ENCODE measurements around the gene KLHDC8A.
"Not testable (repeated sequence)": the region's sequence is repeated elsewhere in the genome, so short reads cannot be mapped to it uniquely, and the experiment has no call there.

KLHDC8A gene, protein sequence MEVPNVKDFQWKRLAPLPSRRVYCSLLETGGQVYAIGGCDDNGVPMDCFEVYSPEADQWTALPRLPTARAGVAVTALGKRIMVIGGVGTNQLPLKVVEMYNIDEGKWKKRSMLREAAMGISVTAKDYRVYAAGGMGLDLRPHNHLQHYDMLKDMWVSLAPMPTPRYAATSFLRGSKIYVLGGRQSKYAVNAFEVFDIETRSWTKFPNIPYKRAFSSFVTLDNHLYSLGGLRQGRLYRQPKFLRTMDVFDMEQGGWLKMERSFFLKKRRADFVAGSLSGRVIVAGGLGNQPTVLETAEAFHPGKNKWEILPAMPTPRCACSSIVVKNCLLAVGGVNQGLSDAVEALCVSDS

DNA sequence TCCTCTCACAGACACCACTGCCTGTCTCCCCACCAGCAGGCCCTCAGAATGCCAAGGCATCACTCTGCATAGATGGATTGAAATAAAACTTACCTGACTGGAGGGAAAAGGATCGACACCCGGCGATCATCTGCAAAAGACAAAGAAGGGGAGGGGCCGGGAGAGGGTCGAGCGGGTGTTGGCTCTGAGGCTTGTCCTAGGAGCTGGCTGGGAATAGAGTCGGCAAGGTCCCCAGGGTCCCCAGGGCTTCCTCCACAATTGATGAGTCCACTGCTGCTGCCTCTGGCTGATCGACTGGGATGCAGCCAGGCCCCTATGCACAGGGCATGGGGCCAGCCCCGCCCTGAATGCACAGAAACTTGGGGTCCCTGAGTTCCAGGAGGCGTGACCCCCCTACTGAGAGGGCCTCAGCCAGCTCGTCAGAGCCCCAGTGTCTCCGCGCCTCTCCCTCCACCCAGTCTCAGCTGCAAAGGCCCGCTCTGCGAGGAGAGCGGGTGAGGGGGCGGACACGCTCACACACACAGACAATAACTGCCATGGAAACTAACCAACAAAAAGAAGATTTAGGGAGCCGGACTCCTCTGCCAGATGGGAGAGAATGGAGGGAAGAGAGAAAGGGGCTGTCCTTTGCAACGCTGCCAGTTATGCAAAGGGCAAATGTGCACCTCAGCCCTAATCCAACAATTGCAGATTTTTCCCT lies at the start of gene KLHDC8A:
Gene KLHDC8A (minus strand): TSS at position 483 of the 700 bp plus-strand sequence. CDS start 13,318 bp downstream, outside the sequence.
- no peak for DNase-seq (ENCODE audit: low spot score)

- DNase-seq (ENCODE audit: low spot score) = not testable (repeated sequence)
Observed at GRCh38 chr1:205406252-205406651, 49.5 kb upstream of the KLHDC8A start.

DNA sequence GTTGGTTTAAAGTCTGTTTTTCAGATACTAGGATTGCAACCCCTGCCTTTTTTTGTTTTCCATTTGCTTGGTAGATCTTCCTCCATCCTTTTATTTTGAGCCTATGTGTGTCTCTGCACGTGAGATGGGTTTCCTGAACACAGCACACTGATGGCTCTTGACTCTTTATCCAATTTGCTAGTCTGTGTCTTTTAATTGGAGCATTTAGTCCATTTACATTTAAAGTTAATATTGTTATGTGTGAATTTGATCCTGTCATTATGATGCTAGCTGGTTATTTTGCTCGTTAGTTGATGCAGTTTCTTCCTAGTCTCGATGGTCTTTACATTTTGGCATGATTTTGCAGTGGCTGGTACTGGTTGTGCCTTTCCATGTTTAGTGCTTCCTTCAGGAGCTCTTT lies 47.8 kb upstream of the KLHDC8A start:
- not testable (repeated sequence) for DNase-seq (ENCODE audit: low spot score)

DNA sequence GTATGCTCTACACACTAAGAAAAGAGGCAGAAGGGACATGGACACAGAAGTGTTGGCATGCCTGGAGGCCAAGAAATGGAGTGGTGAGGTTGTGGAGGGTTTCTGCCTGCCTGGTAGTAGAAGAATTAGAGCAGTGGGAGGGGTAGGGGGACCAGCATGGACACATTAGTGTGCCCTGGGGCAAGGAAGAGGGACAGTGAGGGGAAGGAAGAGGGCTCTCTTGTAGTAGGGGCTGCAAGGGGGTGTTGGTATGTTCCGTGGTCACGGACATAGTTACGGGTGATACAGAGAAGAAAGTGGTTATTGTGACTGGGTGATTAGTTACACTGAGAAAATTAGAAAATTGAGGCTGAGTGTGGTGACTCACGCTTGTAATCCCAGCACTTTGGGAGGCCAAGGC lies 41.9 kb upstream of the KLHDC8A start:
- DNase-seq (ENCODE audit: low spot score) = no peak

DNA sequence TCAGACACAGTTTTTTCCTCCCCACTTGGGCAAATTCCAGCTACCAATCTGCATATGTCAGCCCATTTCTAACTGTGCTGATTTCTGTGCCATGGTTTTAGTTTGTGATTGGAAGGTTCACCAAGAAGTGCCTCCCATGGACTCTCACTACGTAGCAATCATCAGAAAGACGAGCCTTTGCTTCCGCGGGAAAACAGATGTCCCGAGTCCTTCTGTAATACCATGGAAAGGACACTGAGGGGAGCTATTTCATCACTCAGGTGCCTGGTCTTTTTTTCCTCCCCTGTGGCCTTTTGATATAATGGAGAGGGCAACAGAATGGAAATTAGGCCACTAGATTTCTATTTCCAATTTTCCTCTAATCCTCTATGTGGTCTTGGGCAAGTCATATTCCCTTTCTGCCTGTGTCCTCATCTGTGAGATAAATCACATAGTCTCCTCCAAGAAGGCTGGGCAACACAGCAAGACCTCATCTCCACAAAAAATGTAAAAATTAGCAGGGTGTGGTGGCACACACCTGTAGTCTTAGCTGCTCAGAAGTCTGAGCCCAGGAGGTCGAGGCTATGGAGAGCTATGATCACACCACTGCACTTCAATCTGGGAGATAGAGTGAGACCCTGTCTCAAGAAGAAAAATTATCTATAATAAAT lies 40.4 kb upstream of the KLHDC8A start:
- DNase-seq (ENCODE audit: low spot score) = peak; percentile 87

- no peak for DNase-seq (ENCODE audit: low spot score)
Observed at GRCh38 chr1:205395616-205396015, 38.9 kb upstream of the KLHDC8A start.

GRCh38 chr1:205392650-205393049 lies 35.9 kb upstream of the KLHDC8A start:
- DNase-seq (ENCODE audit: low spot score) = no peak

DNA sequence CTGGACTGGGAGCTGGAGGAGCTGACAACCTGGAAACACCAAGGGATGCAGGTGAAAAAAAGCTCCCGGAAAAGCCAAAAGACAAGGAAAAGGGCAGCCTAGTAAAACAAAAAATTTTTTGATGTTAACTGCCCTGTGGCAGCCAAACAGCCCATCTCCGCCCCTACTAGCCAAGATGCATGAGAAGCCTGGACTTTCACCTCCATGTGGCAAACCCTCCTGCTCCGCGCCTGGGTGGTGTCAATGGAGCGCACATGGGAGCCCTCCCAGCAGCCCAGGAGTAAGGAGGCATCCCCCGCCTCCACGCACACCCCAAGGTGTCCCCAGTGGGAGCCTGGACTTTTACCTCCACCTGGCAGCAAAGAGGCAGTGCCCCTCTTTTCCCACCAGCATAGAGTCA lies 34.7 kb upstream of the KLHDC8A start:
- DNase-seq (ENCODE audit: low spot score) = no peak

DNA sequence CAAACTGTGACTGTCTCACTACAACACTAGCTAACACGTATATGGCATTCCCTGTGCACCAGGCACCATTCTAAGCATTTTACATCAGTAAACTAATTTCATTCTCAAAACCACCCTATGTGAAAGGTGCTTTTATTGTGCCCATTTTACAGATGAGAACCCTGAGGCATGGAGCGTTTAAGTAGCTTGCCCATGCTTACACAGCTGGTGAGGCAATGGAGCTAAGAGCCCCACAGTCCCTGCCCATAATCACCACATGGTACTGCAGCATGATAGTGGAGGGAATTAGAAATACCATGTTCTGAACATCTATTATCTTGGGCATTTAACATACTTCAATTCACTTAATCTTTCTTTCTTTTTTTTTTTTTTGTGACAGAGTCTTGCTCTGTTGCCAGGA lies 31.1 kb upstream of the KLHDC8A start:
- no peak for DNase-seq (ENCODE audit: low spot score)

GRCh38 chr1:205382990-205383389 lies 26.3 kb upstream of the KLHDC8A start:
- DNase-seq (ENCODE audit: low spot score) = not testable (repeated sequence)

DNA sequence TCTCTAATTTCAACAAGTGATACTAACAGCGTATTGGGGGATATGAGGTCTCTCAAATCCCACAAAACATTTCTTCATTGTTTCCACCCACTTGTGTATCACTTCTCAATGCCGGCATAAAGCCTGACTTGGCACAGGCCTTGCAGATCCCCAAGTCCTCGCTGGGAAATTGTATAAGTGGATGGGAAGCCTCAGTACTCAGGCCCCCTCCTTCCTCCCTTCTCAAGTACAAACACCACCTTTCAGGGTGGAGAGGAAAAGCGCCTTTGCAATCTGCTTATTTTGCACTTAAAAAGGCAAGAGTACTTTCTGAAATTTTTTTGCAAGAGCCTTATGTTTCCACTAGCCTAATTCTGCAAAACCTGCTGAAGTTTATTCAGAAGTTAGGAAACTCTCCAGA lies 25.8 kb upstream of the KLHDC8A start:
- no peak for DNase-seq (ENCODE audit: low spot score)

DNA sequence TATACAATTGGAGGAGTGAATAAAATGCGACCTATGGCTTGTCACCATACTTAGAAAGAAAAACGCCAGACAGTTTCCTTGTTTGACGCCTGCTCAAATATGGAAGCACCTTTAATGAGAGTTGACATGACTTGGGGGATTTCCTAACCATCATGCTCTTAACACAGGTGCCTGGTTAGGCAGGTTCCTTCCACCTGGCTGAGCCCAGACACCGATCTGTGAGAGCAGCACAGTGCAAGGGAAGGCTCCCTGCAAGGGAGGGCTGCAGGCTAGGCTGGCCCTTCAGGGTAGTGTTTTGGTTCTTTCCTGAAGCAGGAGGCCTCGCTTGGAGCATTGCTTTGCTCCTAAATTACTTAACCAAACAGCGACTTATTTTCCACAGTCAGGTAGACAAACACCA lies 24.6 kb upstream of the KLHDC8A start:
- DNase-seq (ENCODE audit: low spot score) = no peak

- DNase-seq (ENCODE audit: low spot score) = no peak
Observed at GRCh38 chr1:205380882-205381281, 24.2 kb upstream of the KLHDC8A start.

GRCh38 chr1:205379056-205379455 lies 22.3 kb upstream of the KLHDC8A start:
- DNase-seq (ENCODE audit: low spot score) = no peak

DNA sequence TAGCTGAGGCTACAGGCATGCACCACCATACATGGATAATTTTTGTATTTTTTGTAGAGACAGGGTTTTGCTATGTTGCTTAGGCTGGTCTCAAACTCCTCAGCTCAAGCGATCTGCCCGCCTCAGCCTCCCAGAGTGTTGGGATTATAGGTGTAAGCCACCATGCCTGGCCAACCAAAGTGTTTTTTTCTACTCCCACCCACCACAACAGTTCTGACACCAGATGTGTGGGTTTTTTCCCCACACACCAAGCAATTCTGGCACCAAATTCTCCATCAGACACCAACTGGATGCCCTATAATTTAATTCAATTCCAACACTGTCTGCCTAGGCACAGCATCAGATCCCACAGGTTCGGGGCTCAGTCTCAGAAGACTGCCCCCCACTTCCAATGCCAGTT lies 20.6 kb upstream of the KLHDC8A start:
- no peak for DNase-seq (ENCODE audit: low spot score)

DNA sequence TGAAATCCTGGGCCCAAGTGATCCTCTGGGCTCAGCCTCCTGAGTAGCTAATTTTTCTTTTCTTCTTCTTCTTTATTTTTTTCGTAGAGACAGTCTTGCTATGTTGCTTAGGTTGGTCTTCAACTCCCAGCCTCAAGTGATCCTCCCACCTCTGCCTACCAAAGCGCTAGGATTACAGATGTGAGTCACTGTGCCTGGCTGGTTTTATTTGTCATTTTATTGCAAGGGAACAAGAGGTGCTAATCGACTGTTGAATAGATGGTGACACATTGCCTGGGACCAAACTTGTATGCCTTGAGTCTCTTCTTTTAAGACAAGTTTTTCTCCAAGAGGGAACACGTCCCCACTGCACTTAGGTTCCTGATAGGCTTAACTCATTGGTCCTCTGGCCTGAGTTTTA lies 20.0 kb upstream of the KLHDC8A start:
- DNase-seq (ENCODE audit: low spot score) = no peak

DNA sequence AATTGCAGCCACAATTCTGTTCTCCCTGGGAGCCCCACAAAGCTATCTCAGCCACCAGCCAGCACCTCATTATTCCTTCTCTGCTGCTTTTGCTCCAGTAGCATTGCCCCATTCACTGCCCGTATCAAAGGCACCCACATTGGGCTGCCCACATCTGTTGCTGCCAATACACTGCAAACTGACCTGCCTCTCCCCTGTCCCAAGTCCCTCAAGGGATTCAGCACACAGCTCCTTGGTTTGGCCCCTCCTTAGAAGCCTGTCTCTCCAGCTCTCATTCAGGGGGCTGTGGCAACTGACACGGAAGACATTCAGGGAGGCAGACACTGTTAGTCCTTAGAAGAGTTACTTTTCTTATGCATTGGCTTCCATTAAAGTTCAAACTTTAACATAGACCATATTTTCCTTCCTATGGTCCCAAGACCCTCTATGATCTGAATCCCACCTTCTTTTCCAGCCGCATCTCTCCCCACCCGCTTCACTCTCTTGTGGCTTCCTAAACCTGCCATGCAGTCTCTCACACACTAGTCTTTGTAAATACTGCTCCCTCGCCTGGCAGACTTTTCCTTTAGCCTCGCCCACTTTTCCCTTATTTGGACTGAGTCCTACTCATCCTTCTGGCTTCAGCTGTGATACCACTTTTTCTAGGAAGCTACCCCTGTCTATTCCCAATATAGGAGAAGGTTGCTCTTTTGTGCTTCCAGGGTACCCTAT lies 19.3 kb upstream of the KLHDC8A start:
- peak; percentile 87 for DNase-seq (ENCODE audit: low spot score)

- peak; percentile 49 for DNase-seq (ENCODE audit: low spot score)
Observed at GRCh38 chr1:205374210-205375078, 17.7 kb upstream of the KLHDC8A start.

- DNase-seq (ENCODE audit: low spot score) = no peak
Observed at GRCh38 chr1:205373798-205374175, 17.1 kb upstream of the KLHDC8A start.

DNA sequence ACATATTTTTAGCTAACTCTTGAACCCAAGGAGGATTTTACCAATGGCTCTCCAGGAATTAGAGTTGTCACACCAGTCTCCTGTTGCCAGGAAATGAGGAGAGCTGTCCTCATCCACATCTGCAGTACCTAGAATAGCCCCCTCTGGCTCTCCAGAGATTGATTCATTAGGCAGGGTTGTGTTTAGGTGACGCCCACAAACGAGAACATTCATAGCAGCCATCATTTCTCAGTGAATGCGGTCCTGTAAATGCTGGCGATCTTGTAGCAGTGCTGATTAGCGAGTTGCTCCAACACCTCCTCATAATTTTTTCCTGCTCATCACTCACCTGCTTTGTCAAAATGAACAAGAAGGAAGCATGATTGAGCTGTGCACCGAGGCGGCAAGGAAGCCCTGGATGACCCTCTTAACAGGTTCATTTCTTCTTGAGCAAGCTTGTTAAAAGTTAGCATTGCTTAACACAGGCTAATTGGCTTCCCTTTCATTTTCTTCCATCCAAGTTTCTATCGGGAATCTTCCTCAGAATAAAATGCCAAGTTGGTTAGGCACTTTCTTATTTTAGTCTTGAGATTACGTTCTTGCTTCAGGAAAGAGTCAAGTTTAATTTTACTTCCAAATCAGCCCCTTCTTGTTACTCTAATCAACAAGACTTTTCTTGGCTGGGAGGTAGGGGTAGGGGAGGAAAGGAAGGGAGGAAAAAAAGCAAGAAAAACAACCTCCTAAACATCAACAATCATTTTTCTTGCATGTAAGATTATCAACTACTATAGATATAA lies 16.5 kb upstream of the KLHDC8A start:
- DNase-seq (ENCODE audit: low spot score) = no peak

All from COLO829 (cell line).